Subcutaneous abdominal adipose tissue (tissue), 5 donors: Measurements from ENCODE around the gene IFT22.

Experiments used
- H3K27ac ChIP-seq: one replicate; pipeline ENCODE4 v1.7.0; 2013; ENCODE audit warnings: low read depth, mild to moderate bottlenecking, inconsistent platforms, low read length, moderate library complexity
- H3K27me3 ChIP-seq, 5 donors: one replicate each; pipeline ENCODE4 v1.7.0; 2013; ENCODE audit warnings: low read length in 5 of 5, inconsistent platforms in 1 of 5; ENCODE audit not compliant: control insufficient read depth in 5 of 5, insufficient read depth in 4 of 5
- H3K36me3 ChIP-seq, 5 donors: one replicate each; pipeline ENCODE4 v1.7.0; 2013; ENCODE audit warnings: low read length in 5 of 5; ENCODE audit not compliant: control insufficient read depth in 5 of 5, insufficient read depth in 5 of 5
- H3K4me1 ChIP-seq, 5 donors: one replicate each; pipeline ENCODE4 v1.7.0; 2013; ENCODE audit warnings: low read length in 5 of 5, mild to moderate bottlenecking in 3 of 5, moderate library complexity in 1 of 5; ENCODE audit not compliant: control insufficient read depth in 5 of 5, insufficient read depth in 5 of 5
- H3K4me3 ChIP-seq, 5 donors: one replicate each; pipeline ENCODE4 v1.7.0; 2013; ENCODE audit warnings: low read length in 5 of 5, low read depth in 1 of 5
- H3K9ac ChIP-seq, 5 donors: one replicate each; pipeline ENCODE4 v1.7.0; 2013; ENCODE audit warnings: low read length in 5 of 5, mild to moderate bottlenecking in 4 of 5, moderate library complexity in 3 of 5
- H3K9me3 ChIP-seq, 5 donors: one replicate each; pipeline ENCODE4 v1.7.0; 2013; ENCODE audit warnings: low read length in 5 of 5; ENCODE audit not compliant: control insufficient read depth in 5 of 5
- donor health status: healthy.
- donor health status: healthy.
- donor health status: healthy.
- donor health status: healthy.
- donor health status: healthy.

IFT22 gene

DNA sequence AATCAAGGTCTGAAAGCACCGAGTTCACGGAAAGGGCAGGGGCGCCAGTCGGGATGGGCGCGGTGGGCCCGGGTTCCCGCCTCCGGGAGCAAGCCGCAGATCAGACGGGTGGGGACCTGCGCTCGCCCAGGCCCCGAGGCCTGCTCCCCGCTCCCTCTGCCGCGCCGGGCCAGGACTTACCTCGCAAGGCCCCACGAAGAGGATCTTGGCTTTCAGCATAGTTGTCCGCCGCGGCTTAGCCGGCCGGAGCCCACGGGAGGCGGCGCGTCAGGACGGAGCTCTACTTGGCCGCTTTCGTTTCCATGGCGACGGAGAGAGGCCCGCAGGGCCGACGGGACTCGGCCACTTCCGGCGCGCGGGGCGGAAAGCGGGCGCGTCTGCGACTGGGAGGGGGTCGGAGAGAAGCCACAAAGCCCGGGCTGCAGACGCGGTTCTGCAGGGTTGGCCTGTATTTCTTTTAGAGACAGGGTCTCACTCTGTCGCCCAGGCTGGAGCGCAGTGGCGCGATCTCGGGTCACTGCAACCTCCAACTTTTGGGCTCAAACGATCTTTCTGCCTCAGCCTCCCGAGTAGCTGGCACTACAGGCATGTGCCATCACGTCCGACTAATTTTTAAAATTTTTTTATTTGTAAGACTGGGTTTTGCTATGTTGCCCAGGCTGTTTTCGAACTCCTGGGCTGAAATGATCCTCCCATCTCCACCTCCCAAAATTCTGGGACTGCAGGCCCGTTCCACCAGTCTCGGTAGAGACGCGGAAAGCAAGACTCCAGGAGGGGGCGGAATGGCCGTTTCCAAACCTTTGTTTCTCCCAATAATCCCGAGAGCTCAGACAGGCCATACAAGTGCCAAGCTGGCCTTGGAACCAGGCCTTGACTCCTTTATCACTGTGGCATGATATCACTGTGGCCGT, at the start of gene IFT22:
IFT22 (minus strand) TSS at position 322 of the 911 bp plus-strand sequence; CDS start at position 219, 103 bp downstream.
- Histone ChIP-seq H3K9ac (peak within 1 kb of the TSS in 4 of 5 donors; percentile 68 to 88 (median 78)), H3K9me3 (no peaks in the 10 kb centered on the region), H3K4me1 (peaks cover 0 to 16% (median 15%) of the 10 kb centered on the region in 5 donors), H3K27ac (peak within 1 kb of the TSS; percentile 50), H3K4me3 (peak within 1 kb of the TSS; percentile 79 to 92 (median 85)), H3K36me3 (peaks cover 0 to 12% (median 0%) of the 10 kb centered on the region in 5 donors), H3K27me3 (no peaks in the 10 kb centered on the region)

GRCh38 chr7:101370836-101371235, 49.2 kb upstream of the IFT22 start:
- Histone ChIP-seq H3K36me3 (no peaks in the 10 kb centered on the region), H3K27me3 (peaks cover 8 to 31% (median 19%) of the 10 kb centered on the region in 5 donors), H3K9me3 (no peaks in the 10 kb centered on the region), H3K9ac (no peak overlapping the region), H3K4me1 (peaks cover 0 to 4% (median 0%) of the 10 kb centered on the region in 5 donors), H3K27ac (no peak overlapping the region), H3K4me3 (no peak overlapping the region)

- peaks cover 9 to 31% (median 17%) of the 10 kb centered on the region in 5 donors for H3K27me3 ChIP-seq
- no peaks in the 10 kb centered on the region for H3K36me3 ChIP-seq
- no peaks in the 10 kb centered on the region for H3K9me3 ChIP-seq
- no peak overlapping the region for H3K4me3 ChIP-seq
- peaks cover 0 to 8% (median 6%) of the 10 kb centered on the region in 5 donors for H3K4me1 ChIP-seq
- H3K27ac ChIP-seq = no peak overlapping the region
- no peak overlapping the region for H3K9ac ChIP-seq
Observed at GRCh38 chr7:101368422-101369165, 47.0 kb upstream of the IFT22 start.

GRCh38 chr7:101367676-101368075, 46.1 kb upstream of the IFT22 start:
- Histone ChIP-seq H3K36me3 (no peaks in the 10 kb centered on the region), H3K4me1 (peaks cover 0 to 11% (median 10%) of the 10 kb centered on the region in 5 donors), H3K9ac (no peak overlapping the region), H3K27ac (no peak overlapping the region), H3K4me3 (no peak overlapping the region), H3K9me3 (no peaks in the 10 kb centered on the region), H3K27me3 (peaks cover 9 to 26% (median 16%) of the 10 kb centered on the region in 5 donors)

GRCh38 chr7:101365956-101366355, 44.3 kb upstream of the IFT22 start:
- Histone ChIP-seq H3K27ac (no peak overlapping the region), H3K27me3 (peaks cover 13 to 25% (median 18%) of the 10 kb centered on the region in 5 donors), H3K4me1 (peaks cover 0 to 14% (median 12%) of the 10 kb centered on the region in 5 donors), H3K9ac (no peak overlapping the region), H3K9me3 (no peaks in the 10 kb centered on the region), H3K4me3 (no peak overlapping the region), H3K36me3 (no peaks in the 10 kb centered on the region)

GRCh38 chr7:101363734-101364374, 42.2 kb upstream of the IFT22 start:
- no peak overlapping the region for H3K27ac ChIP-seq
- peaks cover 0 to 14% (median 12%) of the 10 kb centered on the region in 5 donors for H3K4me1 ChIP-seq
- H3K27me3 ChIP-seq = peaks cover 11 to 22% (median 17%) of the 10 kb centered on the region in 5 donors
- peak overlapping the region in 3 of 5 donors; percentile 47 to 68 (median 53) for H3K4me3 ChIP-seq
- H3K9me3 ChIP-seq = peaks cover 0 to 3% (median 0%) of the 10 kb centered on the region in 5 donors
- H3K36me3 ChIP-seq = no peaks in the 10 kb centered on the region
- H3K9ac ChIP-seq = peak overlapping the region in 2 of 5 donors; percentile 45 to 64

DNA sequence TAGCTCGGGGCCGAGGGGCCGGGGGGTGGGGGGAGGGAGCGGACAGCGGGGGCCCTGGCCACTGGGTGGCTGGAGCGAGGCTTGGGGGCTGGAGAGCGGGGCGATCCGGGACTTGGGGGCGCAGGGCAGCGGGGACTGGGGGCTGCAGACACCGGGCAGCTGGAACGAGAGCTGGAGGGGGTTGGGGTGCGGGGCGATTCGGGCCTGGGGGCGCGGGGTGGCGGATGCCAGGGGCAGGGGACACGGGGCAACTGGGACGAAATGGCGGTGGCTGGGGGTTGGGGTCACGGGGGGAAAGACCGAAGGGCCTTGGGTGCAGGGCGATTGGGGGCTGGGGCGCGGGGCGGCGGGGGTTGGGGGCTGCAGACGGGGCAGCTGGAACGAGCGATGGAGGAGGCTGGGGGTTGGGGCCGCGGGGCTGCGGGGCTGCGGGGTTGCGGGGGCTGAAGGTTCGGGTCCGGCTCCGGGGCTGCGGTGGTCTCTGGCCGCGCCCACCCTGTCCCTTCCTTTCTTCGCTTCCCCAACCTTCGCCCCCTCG, 41.7 kb upstream of the IFT22 start:
- H3K9me3 ChIP-seq = peaks cover 0 to 3% (median 0%) of the 10 kb centered on the region in 5 donors
- peaks cover 11 to 21% (median 17%) of the 10 kb centered on the region in 5 donors for H3K27me3 ChIP-seq
- H3K4me3 ChIP-seq = peak overlapping the region in 2 of 5 donors; percentile 47 to 68
- H3K4me1 ChIP-seq = peaks cover 0 to 14% (median 12%) of the 10 kb centered on the region in 5 donors
- peak overlapping the region in 1 of 5 donors; percentile 64 for H3K9ac ChIP-seq
- no peaks in the 10 kb centered on the region for H3K36me3 ChIP-seq
- H3K27ac ChIP-seq = no peak overlapping the region

DNA sequence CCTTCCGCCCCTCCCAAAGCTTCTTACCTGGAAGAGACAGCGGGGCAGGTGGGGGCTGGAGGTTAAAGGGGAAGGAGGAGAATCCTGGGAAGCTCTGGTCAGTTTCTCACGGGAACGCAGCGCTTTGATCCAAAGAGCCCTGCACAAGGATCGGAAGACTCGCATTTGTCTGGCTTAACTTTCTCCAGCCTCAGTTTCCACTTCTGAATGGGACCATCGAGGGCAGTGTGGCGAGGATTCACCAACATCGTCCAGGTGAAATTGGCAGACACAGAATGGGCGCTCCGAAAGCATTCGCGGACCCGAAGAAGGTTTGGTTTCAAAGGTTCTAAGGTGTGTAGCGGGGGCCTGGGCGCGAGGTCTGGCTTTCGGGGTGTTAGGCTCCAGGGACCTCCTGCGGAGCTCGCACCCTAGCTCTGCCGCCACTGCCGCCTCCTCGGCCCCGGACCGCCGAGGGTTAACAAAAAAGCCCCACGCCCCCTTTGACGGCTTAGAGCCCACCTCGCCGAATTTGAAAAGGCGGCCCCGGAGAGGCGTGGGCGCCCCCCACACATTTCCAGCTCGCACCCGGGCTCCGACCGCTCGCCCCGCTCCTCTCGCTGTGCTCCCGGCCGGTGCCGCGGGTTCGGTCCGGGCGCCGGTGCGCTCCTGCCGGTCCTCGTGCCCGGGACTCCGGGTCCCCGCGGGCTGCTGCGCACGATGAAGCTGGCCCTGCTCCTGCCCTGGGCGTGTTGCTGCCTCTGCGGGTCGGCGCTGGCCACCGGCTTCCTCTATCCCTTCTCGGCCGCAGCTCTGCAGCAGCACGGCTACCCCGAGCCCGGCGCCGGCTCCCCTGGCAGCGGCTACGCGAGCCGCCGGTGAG, 41.0 kb upstream of the IFT22 start, which contains the start of gene COL26A1:
COL26A1 (plus strand) TSS at position 542 of the 862 bp plus-strand sequence; CDS start at position 700, 158 bp downstream.
- peaks cover 0 to 3% (median 0%) of the 10 kb centered on the region in 5 donors for H3K9me3 ChIP-seq
- no peaks in the 10 kb centered on the region for H3K36me3 ChIP-seq
- H3K4me1 ChIP-seq = peaks cover 0 to 14% (median 12%) of the 10 kb centered on the region in 5 donors
- H3K4me3 ChIP-seq = peak within 1 kb of the TSS in 3 of 5 donors; percentile 47 to 68 (median 53)
- H3K27me3 ChIP-seq = peaks cover 11 to 19% (median 17%) of the 10 kb centered on the region in 5 donors
- H3K27ac ChIP-seq = no peak within 1 kb of the TSS
- H3K9ac ChIP-seq = peak within 1 kb of the TSS in 2 of 5 donors; percentile 45 to 64
